Measurements from ENCODE around the gene GTPBP3. TPM values are rescaled to one million over a fixed set of nuclear protein-coding genes. Genes with fewer than 3 reads are reported as not detected.

Gene GTPBP3
- total RNA-seq, 2 experiments from 2014 or later, result 36.8 to 45.7 TPM

- no peak overlapping the region for H3K4me3 Mint-ChIP-seq
- H3K9me3 Mint-ChIP-seq, result no peaks in the 10 kb centered on the region
- no peaks in the 10 kb centered on the region for H3K27me3 Mint-ChIP-seq (ENCODE audit: low read depth)
- CTCF ChIA-PET, result no interaction called here
- H3K4me1 Mint-ChIP-seq (ENCODE audit: low read depth), result peaks cover 13% of the 10 kb centered on the region
- peaks cover 11% of the 10 kb centered on the region for H3K36me3 Mint-ChIP-seq (ENCODE audit: low read depth)
- intact Hi-C loops (cut with micrococcal nuclease), result no loop called here
- no peak for DNase-seq
- no peak overlapping the region for H3K27ac Mint-ChIP-seq
Observed at GRCh38 chr19:17324357-17325114, 12.8 kb upstream of the GTPBP3 start.

DNA sequence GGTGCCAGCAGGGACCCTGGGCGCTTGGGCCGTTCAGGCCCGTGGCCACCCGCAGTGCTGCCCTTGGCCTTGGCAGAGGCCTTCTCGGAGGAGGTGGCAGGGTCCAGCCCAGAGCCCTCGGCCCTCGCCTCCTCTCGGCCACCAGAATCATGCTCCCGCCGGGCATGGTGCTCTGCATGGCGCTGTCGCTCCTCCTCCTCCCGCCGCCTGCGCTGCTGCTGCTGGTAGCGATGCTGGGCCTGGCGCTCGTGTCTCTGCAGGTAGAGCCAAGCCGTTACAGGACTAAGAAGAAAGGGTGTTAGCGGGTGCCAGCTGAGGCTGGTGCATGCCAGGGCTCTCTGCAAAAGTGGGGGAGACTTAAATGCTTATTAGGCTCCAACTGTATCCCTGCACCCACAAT, 12.2 kb upstream of the GTPBP3 start:
- CTCF ChIA-PET, result no interaction called here
- H3K27ac Mint-ChIP-seq, result no peak overlapping the region
- intact Hi-C loops (cut with micrococcal nuclease), result no loop called here

GRCh38 chr19:17325881-17326594, 11.3 kb upstream of the GTPBP3 start:
- H3K4me3 Mint-ChIP-seq, result no peak overlapping the region
- no peak overlapping the region for H3K27ac Mint-ChIP-seq
- CTCF ChIA-PET, result no interaction called here
- no peaks in the 10 kb centered on the region for H3K27me3 Mint-ChIP-seq (ENCODE audit: low read depth)
- intact Hi-C loops (cut with micrococcal nuclease), result no loop called here
- no peaks in the 10 kb centered on the region for H3K9me3 Mint-ChIP-seq
- DNase-seq, result no peak
- peaks cover 13% of the 10 kb centered on the region for H3K4me1 Mint-ChIP-seq (ENCODE audit: low read depth)
- H3K36me3 Mint-ChIP-seq (ENCODE audit: low read depth), result peaks cover 5% of the 10 kb centered on the region

More for the DNA sequence above, 12.2 kb upstream of the GTPBP3 start:
- Mint-ChIP-seq H3K27me3 (ENCODE audit: low read depth) (no peaks in the 10 kb centered on the region), H3K9me3 (no peaks in the 10 kb centered on the region), H3K36me3 (ENCODE audit: low read depth) (peaks cover 7% of the 10 kb centered on the region), H3K4me1 (ENCODE audit: low read depth) (peaks cover 13% of the 10 kb centered on the region), H3K4me3 (no peak overlapping the region)
- DNase-seq, result no peak

DNA sequence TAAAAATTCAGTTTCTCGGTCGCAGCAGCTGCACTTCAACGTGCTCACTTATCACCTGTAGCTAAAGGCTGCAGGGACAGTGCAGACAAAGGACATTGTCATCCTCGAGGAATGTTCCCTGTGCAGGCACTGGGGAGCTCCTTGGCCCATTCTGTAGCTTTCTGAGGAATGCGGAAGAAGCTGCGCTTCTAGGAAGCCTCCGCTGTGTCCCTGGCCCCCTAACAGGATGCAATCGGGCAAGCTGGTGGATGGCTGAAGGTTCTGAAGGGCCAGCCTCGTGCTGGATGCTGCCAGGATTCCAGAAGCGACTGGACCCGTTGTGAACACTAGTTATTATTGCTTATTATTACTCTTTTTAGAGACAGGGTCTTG, 10.8 kb upstream of the GTPBP3 start:
- H3K27ac Mint-ChIP-seq, result no peak overlapping the region
- intact Hi-C loops (cut with micrococcal nuclease), result no loop called here
- CTCF ChIA-PET, result no interaction called here
- no peak overlapping the region for H3K4me3 Mint-ChIP-seq
- no peaks in the 10 kb centered on the region for H3K9me3 Mint-ChIP-seq
- peaks cover 5% of the 10 kb centered on the region for H3K36me3 Mint-ChIP-seq (ENCODE audit: low read depth)
- peaks cover 13% of the 10 kb centered on the region for H3K4me1 Mint-ChIP-seq (ENCODE audit: low read depth)
- no peaks in the 10 kb centered on the region for H3K27me3 Mint-ChIP-seq (ENCODE audit: low read depth)
- DNase-seq, result no peak

- intact Hi-C loops (cut with micrococcal nuclease), result no loop called here
- CTCF ChIA-PET, result no interaction called here
- Mint-ChIP-seq H3K4me3 (peak overlapping the region; percentile 21), H3K4me1 (ENCODE audit: low read depth) (peaks cover 13% of the 10 kb centered on the region), H3K9me3 (no peaks in the 10 kb centered on the region), H3K27ac (no peak overlapping the region), H3K27me3 (ENCODE audit: low read depth) (no peaks in the 10 kb centered on the region), H3K36me3 (ENCODE audit: low read depth) (peaks cover 5% of the 10 kb centered on the region)
- no peak for DNase-seq
Observed at GRCh38 chr19:17327068-17327653, 10.2 kb upstream of the GTPBP3 start.

GRCh38 chr19:17327654-17328516, 9.5 kb upstream of the GTPBP3 start:
- Mint-ChIP-seq H3K4me1 (ENCODE audit: low read depth) (peaks cover 8% of the 10 kb centered on the region), H3K9me3 (no peaks in the 10 kb centered on the region), H3K4me3 (peak overlapping the region; percentile 56), H3K36me3 (ENCODE audit: low read depth) (no peaks in the 10 kb centered on the region), H3K27ac (no peak overlapping the region), H3K27me3 (ENCODE audit: low read depth) (no peaks in the 10 kb centered on the region)
- peak; percentile 58 for DNase-seq
- intact Hi-C loops (cut with micrococcal nuclease), result loop anchor here (1.0 kb wide), 1 partner anchor 19 kb away; the partner anchor contains the start of gene DDA1
- CTCF ChIA-PET, result no interaction called here

- H3K27ac Mint-ChIP-seq, result no peak overlapping the region
- no peaks in the 10 kb centered on the region for H3K36me3 Mint-ChIP-seq (ENCODE audit: low read depth)
- DNase-seq, result peak; percentile 20
- H3K27me3 Mint-ChIP-seq (ENCODE audit: low read depth), result no peaks in the 10 kb centered on the region
- CTCF ChIA-PET, result no interaction called here
- intact Hi-C loops (cut with micrococcal nuclease), result loop anchor here (1.0 kb wide), 1 partner anchor 19 kb away; the partner anchor contains the start of gene DDA1
- no peaks in the 10 kb centered on the region for H3K9me3 Mint-ChIP-seq
- peak overlapping the region; percentile 51 for H3K4me3 Mint-ChIP-seq
- peaks cover 10% of the 10 kb centered on the region for H3K4me1 Mint-ChIP-seq (ENCODE audit: low read depth)
Observed at GRCh38 chr19:17328517-17329365, 8.6 kb upstream of the GTPBP3 start.

GRCh38 chr19:17329366-17330261, 7.7 kb upstream of the GTPBP3 start:
- Mint-ChIP-seq H3K36me3 (ENCODE audit: low read depth) (no peaks in the 10 kb centered on the region), H3K27me3 (ENCODE audit: low read depth) (no peaks in the 10 kb centered on the region), H3K27ac (no peak overlapping the region), H3K9me3 (no peaks in the 10 kb centered on the region), H3K4me3 (peak overlapping the region; percentile 27), H3K4me1 (ENCODE audit: low read depth) (peaks cover 12% of the 10 kb centered on the region)
- intact Hi-C loops (cut with micrococcal nuclease), result loop anchor here (10.0 kb wide), 1 partner anchor 425 kb away; the partner anchor contains the start of gene FCHO1
- CTCF ChIA-PET, result interaction anchor here (0.6 kb wide), 1 partner anchor 145 kb away, joined by 3 read pairs; no protein-coding TSS in a partner anchor
- no peak for DNase-seq

GRCh38 chr19:17330262-17331044, 6.9 kb upstream of the GTPBP3 start:
- intact Hi-C loops (cut with micrococcal nuclease), result loop anchor here (10.0 kb wide), 1 partner anchor 424 kb away; the partner anchor contains the start of gene FCHO1
- Mint-ChIP-seq H3K4me1 (ENCODE audit: low read depth) (peaks cover 19% of the 10 kb centered on the region), H3K27ac (no peak overlapping the region), H3K9me3 (no peaks in the 10 kb centered on the region), H3K4me3 (no peak overlapping the region), H3K36me3 (ENCODE audit: low read depth) (no peaks in the 10 kb centered on the region), H3K27me3 (ENCODE audit: low read depth) (no peaks in the 10 kb centered on the region)
- CTCF ChIA-PET, result interaction anchor here (0.6 kb wide), 1 partner anchor 144 kb away, joined by 3 read pairs; no protein-coding TSS in a partner anchor
- no peak for DNase-seq

DNA sequence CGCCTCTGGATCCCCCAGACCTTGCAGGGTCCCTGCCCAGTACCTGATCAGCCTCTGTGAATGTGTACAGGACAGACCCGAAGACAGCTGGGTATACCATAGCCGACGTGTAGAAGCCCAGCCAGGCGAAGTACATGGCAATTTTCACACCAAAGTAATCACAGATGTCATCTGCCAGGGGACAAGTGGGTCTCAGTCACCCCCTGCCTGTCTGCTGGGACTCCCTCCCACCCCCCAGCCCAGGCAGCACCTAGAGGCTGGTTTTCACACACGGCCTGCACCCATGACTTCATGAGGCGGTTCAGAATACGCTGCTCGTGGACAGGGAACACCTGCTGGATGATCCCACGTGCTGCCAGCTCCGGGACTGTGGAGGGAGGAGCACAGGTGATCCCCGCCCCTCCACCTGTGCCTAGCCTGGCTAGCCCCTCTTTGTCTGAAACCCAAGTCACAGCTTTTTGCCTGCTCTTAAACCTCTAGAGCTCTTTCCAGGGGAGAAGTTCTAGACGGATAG, 6.3 kb upstream of the GTPBP3 start:
- Mint-ChIP-seq H3K9me3 (no peaks in the 10 kb centered on the region), H3K4me3 (no peak overlapping the region), H3K36me3 (ENCODE audit: low read depth) (no peaks in the 10 kb centered on the region), H3K27me3 (ENCODE audit: low read depth) (no peaks in the 10 kb centered on the region), H3K27ac (no peak overlapping the region), H3K4me1 (ENCODE audit: low read depth) (peaks cover 21% of the 10 kb centered on the region)
- intact Hi-C loops (cut with micrococcal nuclease), result loop anchor here (10.0 kb wide), 1 partner anchor 424 kb away; the partner anchor contains the start of gene FCHO1
- CTCF ChIA-PET, result interaction anchor here (0.7 kb wide), 1 partner anchor 528 kb away, joined by 7 read pairs; the partner anchor contains the start of gene RPL18A
- no peak for DNase-seq
